Right lobe of liver (tissue), 4 donors: ENCODE measurements around the gene SHC3.

Experiments
- CTCF ChIP-seq, 4 donors: fragments of 200-600 bp in 3 of 4; fragments of 450-650 bp in 1 of 4; IDR thresholded peaks; one replicate each; pipeline versions ENCODE4 v1.5.1 to v1.8.0; 2016 to 2022; ENCODE audit warnings: antibody characterized with exemption in 4 of 4, mild to moderate bottlenecking in 2 of 4
- POLR2A ChIP-seq: fragments of 450-650 bp; IDR thresholded peaks from one replicate; pipeline ENCODE4 v1.6.1; 2017; ENCODE audit warnings: antibody characterized with exemption, mild to moderate bottlenecking
- donor health status: DM: no; HTN: no; CAD: no.
- donor health status: DM: no; HTN: no; CAD: no.
- donor health status: DM: no; HTN: yes; CAD: no.

GRCh38 chr9:89025553-89025952 lies 153.1 kb downstream of the SHC3 start:
- TF ChIP-seq CTCF (IDR thresholded peaks at IDR 0.05) (no peak), POLR2A (no peak)
